ENCODE results near the gene S100PBP. TPM values are rescaled to one million over a fixed set of nuclear protein-coding genes. Genes with fewer than 3 reads are reported as not detected.

Gene S100PBP
- total and polyA plus RNA-seq, 2 of the 13 experiments (the other 11 are each of a cell fraction or from before 2014, with no cell fraction given), result 20.4 to 26.1 TPM

- TF ChIP-seq AHDC1 (CRISPR knock-in tag; IDR thresholded peaks at IDR 0.05; ENCODE audit: borderline replicate concordance) (no peak; the same call in 1 of the 2 replicates), CCDC6 (CRISPR knock-in tag; IDR thresholded peaks at IDR 0.05) (peak; percentile 95), TOE1 (CRISPR knock-in tag; IDR thresholded peaks at IDR 0.05) (no peak), ZNF574 (CRISPR knock-in tag; IDR thresholded peaks at IDR 0.05) (peak; percentile 92), TBL1XR1 (IDR thresholded peaks at IDR 0.05; ENCODE audit: borderline replicate concordance, low read length, partially characterized antibody) (peak; percentile 5), MAFF (IDR thresholded peaks at IDR 0.05; ENCODE audit: low read depth, low read length) (peak; percentile 44; the same call in 1 of the 2 replicates), IRF9 (CRISPR knock-in tag; IDR thresholded peaks at IDR 0.05; ENCODE audit: borderline replicate concordance) (peak; percentile 95), ZMAT5 (CRISPR knock-in tag; IDR thresholded peaks at IDR 0.05; ENCODE audit: borderline replicate concordance, low read depth) (no peak), NFAT5 (CRISPR knock-in tag; IDR thresholded peaks at IDR 0.05) (peak; percentile 74; the same call in 1 of the 2 replicates), ERF (CRISPR knock-in tag; IDR thresholded peaks at IDR 0.05) (peak; percentile 93), AGO1 (IDR thresholded peaks at IDR 0.05; ENCODE audit: low read depth, low read length, poor library complexity, severe bottlenecking) (peak; percentile 58), MTF1 (CRISPR knock-in tag; IDR thresholded peaks at IDR 0.05) (peak; percentile 35; the same call in 1 of the 2 replicates)
These were observed at the start of gene S100PBP, which contains the start of gene YARS1 (continued) for GRCh38 chr1:32817159-32817814.
